Lung (tissue), 16 donors: Measurements from ENCODE around the gene DBX2. TPM values are rescaled to one million over a fixed set of nuclear protein-coding genes. Genes with fewer than 3 reads are reported as not detected.
A peak's percentile ranks its signal among the peaks of the same experiment; 100 is the strongest.
"Not testable (repeated sequence)": the region's sequence is repeated elsewhere in the genome, so short reads cannot be mapped to it uniquely, and the experiment has no call there.

Experiments
- ATAC-seq: fragments of 200-7000 bp; cut with Tn5 transposase; one replicate; pipeline ENCODE4 v1.9.1; 2020; ENCODE audit warnings: moderate number of reproducible peaks; ENCODE audit not compliant: insufficient read depth, low FRiP score
- DNase-seq, 3 donors: peaks; one replicate each; pipeline ENCODE4 v3.0.0-alpha.2; 2013 to 2017
- H3K27ac ChIP-seq, 2 donors: one replicate each; pipeline ENCODE4 v1.5.1; 2013; ENCODE audit warnings: mild to moderate bottlenecking in 2 of 2, moderate library complexity in 2 of 2, control low read depth in 1 of 2, inconsistent platforms in 1 of 2, low read depth in 1 of 2, low read length in 1 of 2
- H3K27me3 ChIP-seq, 3 donors: one replicate each; pipeline ENCODE4 v1.5.1; 2013; ENCODE audit warnings: low read length in 2 of 3; ENCODE audit not compliant: control insufficient read depth in 3 of 3, insufficient read depth in 3 of 3
- H3K36me3 ChIP-seq, 4 donors: one replicate each; pipeline ENCODE4 v1.5.1; 2013; ENCODE audit warnings: low read length in 4 of 4, mild to moderate bottlenecking in 1 of 4, moderate library complexity in 1 of 4; ENCODE audit not compliant: control insufficient read depth in 4 of 4, insufficient read depth in 4 of 4
- H3K4me1 ChIP-seq, 5 donors: one replicate each; pipeline ENCODE4 v1.5.1; 2013; ENCODE audit warnings: low read length in 5 of 5, mild to moderate bottlenecking in 2 of 5, moderate library complexity in 1 of 5; ENCODE audit not compliant: control insufficient read depth in 5 of 5, insufficient read depth in 5 of 5
- H3K4me3 ChIP-seq: one replicate; pipeline ENCODE4 v1.5.1; 2013; ENCODE audit warnings: mild to moderate bottlenecking, control low read depth, moderate library complexity
- H3K9ac ChIP-seq, 2 donors: one replicate each; pipeline ENCODE4 v1.5.1; 2013; ENCODE audit warnings: low read length in 2 of 2, control low read depth in 1 of 2; ENCODE audit not compliant: insufficient read depth in 1 of 2
- H3K9me3 ChIP-seq, 4 donors: one replicate each; pipeline ENCODE4 v1.5.1; 2013; ENCODE audit warnings: low read length in 3 of 4, mild to moderate bottlenecking in 1 of 4, moderate library complexity in 1 of 4; ENCODE audit not compliant: control insufficient read depth in 4 of 4, insufficient read depth in 3 of 4
- WGBS, 2 donors: extraction: QIAGEN DNeasy Blood & Tissue Kit; methylation state at CpG; one replicate each; pipeline ENCODE4 v1.1.7; 2013; 5-methylcytosine and 5-hydroxymethylcytosine counted together
- long read RNA-seq, 5 donors: transcript quantifications; one replicate each; lab custom pipeline, GENCODE V29; 2026
- polyA plus RNA-seq, 2 donors: library from polyadenylated mRNA; stranded (reverse); fragments of 200-250 nt; gene quantifications; one replicate each; pipeline ENCODE4 v1.2.1, GENCODE V29; 2013
- total RNA-seq, 2 donors: library from RNA; depleted of rRNA in 1 of 2; stranded (reverse); fragments of >200 nt in 1 of 2; gene quantifications; one replicate each; pipeline ENCODE4 v1.2.1, GENCODE V29; 2014 to 2021
- TF ChIP-seq, protein P1 (sequence below): IDR thresholded peaks from 2 replicates; pipeline ENCODE4 v1.5.1; 2012; ENCODE audit warnings: mild to moderate bottlenecking; ENCODE audit errors: control extremely low read depth, extremely low read depth
- donor health status: control.
- donor health status: control.
- donor health status: Bipolar disorder and iron deficiency.
- donor health status: healthy.
- donor health status: DM: yes; HTN: yes; CAD: no.

DBX2 gene
- total RNA-seq (not detected), polyA plus RNA-seq (under 1 TPM in 1 of 2 donors, not detected in 1; 0.01 TPM)
- long read RNA-seq, donor 1 = 0 reads
- long read RNA-seq, donor 2 = 0 reads
- long read RNA-seq, donor 3 = 0 reads
- long read RNA-seq, donor 4 = 0 reads
- long read RNA-seq, donor 5 = 0 reads

GRCh38 chr12:45050751-45051571 lies at the start of gene DBX2:
DBX2 (minus strand) TSS chr12:45051099; CDS start chr12:45050927, 172 bp downstream.
- Histone ChIP-seq H3K9ac (no peak within 1 kb of the TSS), H3K4me3 (no peak within 1 kb of the TSS), H3K27ac (no peak within 1 kb of the TSS), H3K4me1 (peaks cover 0 to 7% (median 0%) of the 10 kb centered on the region in 5 donors), H3K9me3 (peaks cover 0 to 4% (median 0%) of the 10 kb centered on the region in 4 donors), H3K36me3 (no peaks in the 10 kb centered on the region), H3K27me3 (peaks cover 8 to 71% (median 25%) of the 10 kb centered on the region in 3 donors)
- TF ChIP-seq, protein P1, sequence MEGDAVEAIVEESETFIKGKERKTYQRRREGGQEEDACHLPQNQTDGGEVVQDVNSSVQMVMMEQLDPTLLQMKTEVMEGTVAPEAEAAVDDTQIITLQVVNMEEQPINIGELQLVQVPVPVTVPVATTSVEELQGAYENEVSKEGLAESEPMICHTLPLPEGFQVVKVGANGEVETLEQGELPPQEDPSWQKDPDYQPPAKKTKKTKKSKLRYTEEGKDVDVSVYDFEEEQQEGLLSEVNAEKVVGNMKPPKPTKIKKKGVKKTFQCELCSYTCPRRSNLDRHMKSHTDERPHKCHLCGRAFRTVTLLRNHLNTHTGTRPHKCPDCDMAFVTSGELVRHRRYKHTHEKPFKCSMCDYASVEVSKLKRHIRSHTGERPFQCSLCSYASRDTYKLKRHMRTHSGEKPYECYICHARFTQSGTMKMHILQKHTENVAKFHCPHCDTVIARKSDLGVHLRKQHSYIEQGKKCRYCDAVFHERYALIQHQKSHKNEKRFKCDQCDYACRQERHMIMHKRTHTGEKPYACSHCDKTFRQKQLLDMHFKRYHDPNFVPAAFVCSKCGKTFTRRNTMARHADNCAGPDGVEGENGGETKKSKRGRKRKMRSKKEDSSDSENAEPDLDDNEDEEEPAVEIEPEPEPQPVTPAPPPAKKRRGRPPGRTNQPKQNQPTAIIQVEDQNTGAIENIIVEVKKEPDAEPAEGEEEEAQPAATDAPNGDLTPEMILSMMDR = no peak
- ATAC-seq (no peak), DNase-seq (peak; percentile 19 to 51 (median 36))
- 2% methylated on average over 52 to 77 of the region's 77 CpGs for WGBS, 2 donors

- Histone ChIP-seq H3K4me1 (no peaks in the 10 kb centered on the region), H3K27me3 (no peaks in the 10 kb centered on the region), H3K9me3 (no peaks in the 10 kb centered on the region), H3K4me3 (no peak overlapping the region), H3K9ac (no peak overlapping the region), H3K36me3 (no peaks in the 10 kb centered on the region), H3K27ac (no peak overlapping the region)
- no peak for ATAC-seq
- no peak for DNase-seq
- TF ChIP-seq, protein P1 = no peak
- WGBS, 2 donors = 70 to 77% methylated on average over 2 of the region's 2 CpGs
Observed at GRCh38 chr12:45098766-45099165, 47.9 kb upstream of the DBX2 start.

DNA sequence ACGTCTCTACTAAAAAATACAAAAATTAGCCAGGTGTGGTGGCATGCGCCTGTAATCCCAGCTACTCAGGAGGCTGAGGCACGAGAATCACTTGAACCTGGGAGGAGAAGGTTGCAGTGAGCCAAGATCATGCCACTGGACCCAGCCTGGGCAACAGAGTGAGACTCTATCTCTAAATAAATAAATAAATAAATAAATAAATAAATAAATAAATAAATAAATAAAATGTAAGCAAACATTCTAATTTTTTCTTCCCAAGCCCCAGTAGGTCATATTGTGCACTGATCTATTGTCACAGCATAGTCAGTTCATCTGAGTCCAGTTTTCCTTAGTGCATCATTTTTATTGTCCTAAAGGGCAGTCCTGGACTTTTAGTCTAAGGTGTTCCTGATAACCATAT lies 44.5 kb upstream of the DBX2 start:
- H3K4me1 ChIP-seq, H3K9me3 ChIP-seq, H3K27ac ChIP-seq, H3K9ac ChIP-seq, DNase-seq, H3K27me3 ChIP-seq, H3K36me3 ChIP-seq, H3K4me3 ChIP-seq, ATAC-seq: not testable (repeated sequence)
- 93% methylated on average over 3 of the region's 3 CpGs for WGBS, 2 donors

DNA sequence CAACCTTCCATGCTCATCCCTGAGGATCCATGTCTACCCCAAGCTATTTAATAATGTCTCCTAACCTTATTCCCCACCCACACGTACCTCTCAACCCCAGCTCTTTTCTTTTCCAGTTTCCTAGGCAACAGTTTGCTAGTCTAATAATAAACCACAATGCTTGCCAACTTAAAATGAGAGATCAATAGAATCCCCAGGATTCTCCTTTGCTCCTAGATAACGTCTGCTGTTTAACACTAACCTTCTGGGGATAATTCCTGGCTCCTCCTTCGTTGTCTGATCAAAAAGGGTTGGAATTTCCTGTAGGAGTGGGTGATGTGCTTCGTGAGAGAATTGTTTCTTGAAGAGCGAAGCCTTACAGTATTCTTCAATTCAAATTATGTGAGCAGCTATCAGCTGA lies 42.2 kb upstream of the DBX2 start:
- no peak for DNase-seq
- Histone ChIP-seq H3K4me3 (no peak overlapping the region), H3K27ac (no peak overlapping the region), H3K9me3 (no peaks in the 10 kb centered on the region), H3K27me3 (no peaks in the 10 kb centered on the region), H3K36me3 (no peaks in the 10 kb centered on the region), H3K9ac (no peak overlapping the region), H3K4me1 (no peaks in the 10 kb centered on the region)
- TF ChIP-seq, protein P1 = no peak
- ATAC-seq = no peak
- WGBS, 2 donors = 48 to 53% methylated on average over 5 of the region's 5 CpGs
